ENCODE data around the gene PDLIM7.
"Not testable (repeated sequence)": the region's sequence is repeated elsewhere in the genome, so short reads cannot be mapped to it uniquely, and the experiment has no call there.

The PDLIM7 gene

DNA sequence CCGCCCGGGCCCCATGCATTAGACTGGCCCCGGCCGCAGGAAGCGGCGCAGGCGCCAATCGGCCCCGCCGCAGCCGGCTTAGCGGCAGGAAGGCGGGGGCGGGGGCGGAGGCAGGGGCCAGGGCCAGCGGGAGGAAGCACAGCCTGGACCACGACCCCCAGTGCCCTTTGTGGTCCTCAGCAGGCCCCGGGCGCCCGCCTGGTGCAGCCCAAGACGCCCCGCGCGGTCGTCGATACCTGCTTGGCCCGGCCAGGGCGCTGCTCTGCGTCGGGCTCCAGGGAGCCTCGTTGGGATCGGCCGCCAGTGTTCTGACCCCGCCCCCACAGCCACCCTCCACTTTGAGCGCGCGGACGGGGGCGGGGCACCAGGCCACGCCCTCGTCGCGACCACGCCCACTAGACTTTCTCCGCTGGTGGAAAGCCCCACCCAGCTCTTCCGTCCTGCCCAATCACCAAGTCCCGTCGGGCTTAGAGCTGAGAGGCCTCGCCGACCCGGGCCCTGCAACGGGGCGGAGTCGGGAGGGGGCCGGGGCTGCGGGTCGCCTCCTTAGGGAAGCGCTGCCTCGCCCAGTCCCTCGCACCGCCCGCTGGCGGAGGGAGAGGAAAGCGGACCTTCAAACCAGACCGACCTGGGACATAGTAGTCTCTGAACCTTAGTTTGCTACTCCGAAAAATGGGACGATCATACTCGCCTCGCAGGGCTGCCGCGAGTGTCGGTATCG is at the start of gene PDLIM7:
PDLIM7 (minus strand) TSS at position 313 of the 721 bp plus-strand sequence. CDS start 1,092 bp downstream, outside the sequence.
- DNase-seq, result peak; percentile 99

- no peak for DNase-seq
Observed at GRCh38 chr5:177546258-177546741, 48.9 kb upstream of the PDLIM7 start.

- no peak for DNase-seq
Observed at GRCh38 chr5:177545487-177546257, 48.3 kb upstream of the PDLIM7 start.

DNA sequence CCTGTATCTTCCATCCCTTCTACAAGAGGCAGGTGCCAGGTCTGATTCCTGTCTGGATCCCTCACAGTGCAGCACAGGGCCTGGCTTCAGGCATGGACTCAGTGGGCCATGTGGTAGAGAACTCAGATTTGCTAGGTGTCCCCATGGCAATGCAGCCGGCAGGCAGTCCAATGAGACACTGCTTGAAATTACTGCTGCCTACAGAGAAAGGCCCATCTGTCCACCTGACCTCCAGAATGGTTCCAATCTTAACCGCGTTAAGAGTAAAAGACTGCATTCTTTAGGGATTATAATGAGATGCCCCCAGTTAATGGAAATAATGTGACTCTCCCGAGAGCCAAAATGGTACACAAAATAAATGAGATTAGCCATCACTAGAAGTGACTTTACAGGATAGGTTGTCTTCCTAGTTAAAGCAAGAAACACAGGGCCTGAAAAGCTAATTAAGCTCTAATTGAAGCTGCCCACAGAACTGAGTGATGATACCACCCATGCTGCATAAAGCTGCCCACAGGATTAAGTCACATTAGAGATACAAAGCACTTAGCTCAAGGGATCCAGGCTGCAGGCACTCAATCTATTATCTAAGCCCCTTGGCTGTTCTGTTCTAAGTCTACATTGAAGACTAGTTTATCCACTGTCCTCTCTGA is 45.5 kb upstream of the PDLIM7 start:
- no peak for DNase-seq

- no peak for DNase-seq
Observed at GRCh38 chr5:177540438-177540837, 43.0 kb upstream of the PDLIM7 start.

DNA sequence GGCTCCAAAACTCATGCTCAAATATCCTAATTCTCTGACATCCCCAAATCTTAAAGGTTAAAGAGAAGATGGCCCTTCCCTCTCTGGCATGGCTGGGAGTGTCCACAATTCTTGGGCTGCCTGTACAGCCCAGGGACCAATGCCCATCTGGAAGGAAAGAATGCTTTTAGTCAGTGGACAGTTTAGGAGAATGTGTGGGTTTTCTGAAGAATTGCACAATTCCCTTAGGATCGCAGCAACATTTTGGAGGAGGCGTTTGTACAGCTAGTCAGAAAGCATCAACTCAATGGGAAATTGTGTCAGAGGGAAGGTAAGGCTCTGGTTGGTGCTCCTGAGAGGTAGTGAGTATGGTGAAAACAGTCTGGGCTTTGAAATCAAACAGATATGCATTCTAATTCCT is 42.0 kb upstream of the PDLIM7 start:
- DNase-seq, result no peak

DNA sequence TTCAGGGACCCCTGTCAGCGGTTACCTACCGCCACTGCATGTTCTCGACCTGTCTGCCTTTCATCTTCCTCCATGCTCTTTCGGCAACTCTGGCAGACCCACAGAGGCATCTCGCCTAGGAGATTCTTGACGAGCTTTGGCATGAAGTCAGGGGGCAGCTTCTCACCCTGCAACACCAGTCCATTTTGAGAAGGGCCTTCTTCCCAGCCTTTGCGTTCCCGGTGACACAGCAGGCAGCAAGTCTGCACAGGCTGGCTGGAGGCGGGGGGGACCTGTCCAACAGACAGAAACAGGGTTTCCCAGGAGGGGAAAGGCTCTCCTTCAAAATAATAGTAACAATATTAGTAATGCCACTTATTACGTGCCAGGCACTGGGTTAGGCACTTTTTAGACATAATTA is 41.5 kb upstream of the PDLIM7 start:
- no peak for DNase-seq

DNA sequence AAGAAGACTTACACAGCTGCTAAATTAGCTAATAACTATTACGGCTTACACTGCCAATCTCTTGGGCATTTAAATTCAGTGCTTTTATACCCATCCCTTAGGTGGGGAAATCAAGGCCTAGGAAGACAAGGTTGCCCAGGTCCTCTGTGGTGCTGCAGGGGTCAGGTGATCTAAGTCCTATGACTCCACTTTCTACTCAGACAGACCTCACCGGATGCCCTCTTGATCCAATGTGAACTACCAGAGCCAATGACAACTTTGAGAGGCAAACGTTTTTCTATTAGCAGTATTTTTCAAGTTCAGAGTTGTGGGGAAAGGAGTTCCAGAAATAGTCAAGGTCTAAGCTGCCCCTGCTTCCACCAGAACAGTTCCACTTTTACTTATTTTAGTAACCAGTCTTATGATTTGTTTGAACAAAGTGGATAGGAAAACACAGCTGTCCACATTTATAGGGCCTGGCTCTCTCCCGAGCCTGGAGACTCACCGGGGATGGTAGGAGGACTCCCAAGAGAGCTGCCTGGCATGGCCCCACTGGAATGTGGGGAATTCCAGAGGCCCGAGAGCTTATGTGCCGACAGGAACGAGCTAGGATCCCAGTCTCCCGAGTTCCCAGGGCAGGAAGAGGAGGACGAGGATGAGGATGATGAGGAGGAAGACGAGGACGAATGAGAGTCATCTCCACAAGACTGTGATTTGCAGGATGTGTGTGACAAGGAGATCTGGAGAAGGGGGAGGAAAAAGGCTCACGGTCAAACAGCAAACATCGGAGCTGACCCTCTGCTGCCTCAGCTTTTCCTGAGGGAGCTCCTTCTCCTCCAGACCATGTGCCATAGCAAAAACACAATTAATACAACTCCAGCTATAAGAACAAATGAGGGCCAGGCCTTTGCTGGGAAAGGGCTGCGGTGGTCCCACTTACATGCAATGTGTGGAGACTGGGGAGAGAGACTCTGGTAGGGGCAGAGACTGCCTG is 40.3 kb upstream of the PDLIM7 start:
- DNase-seq, result no peak

DNA sequence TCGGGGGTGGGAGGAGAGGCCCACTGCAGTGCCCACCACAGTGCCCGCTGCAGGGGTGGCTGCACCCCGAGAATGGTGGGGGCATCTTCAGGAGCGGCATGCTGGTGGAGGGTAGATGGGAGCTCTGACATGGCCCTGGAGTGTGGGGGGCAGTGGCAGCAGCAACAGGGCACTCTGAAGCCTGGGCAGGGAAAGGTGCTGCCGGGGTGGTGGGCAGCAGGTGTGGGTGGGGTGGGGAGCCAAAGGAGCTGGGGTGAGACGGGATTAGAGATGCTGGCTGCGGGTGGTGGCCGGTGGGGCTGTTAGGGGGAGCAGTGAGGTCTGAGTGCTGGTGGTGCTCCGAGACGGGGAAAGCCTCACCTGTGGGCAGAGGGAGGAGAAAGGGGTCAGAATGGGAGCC is 39.0 kb upstream of the PDLIM7 start:
- DNase-seq, result no peak

- DNase-seq, result no peak
Observed at GRCh38 chr5:177535125-177535524, 37.7 kb upstream of the PDLIM7 start.

- not testable (repeated sequence) for DNase-seq
Observed at GRCh38 chr5:177534433-177534832, 37.0 kb upstream of the PDLIM7 start.

DNA sequence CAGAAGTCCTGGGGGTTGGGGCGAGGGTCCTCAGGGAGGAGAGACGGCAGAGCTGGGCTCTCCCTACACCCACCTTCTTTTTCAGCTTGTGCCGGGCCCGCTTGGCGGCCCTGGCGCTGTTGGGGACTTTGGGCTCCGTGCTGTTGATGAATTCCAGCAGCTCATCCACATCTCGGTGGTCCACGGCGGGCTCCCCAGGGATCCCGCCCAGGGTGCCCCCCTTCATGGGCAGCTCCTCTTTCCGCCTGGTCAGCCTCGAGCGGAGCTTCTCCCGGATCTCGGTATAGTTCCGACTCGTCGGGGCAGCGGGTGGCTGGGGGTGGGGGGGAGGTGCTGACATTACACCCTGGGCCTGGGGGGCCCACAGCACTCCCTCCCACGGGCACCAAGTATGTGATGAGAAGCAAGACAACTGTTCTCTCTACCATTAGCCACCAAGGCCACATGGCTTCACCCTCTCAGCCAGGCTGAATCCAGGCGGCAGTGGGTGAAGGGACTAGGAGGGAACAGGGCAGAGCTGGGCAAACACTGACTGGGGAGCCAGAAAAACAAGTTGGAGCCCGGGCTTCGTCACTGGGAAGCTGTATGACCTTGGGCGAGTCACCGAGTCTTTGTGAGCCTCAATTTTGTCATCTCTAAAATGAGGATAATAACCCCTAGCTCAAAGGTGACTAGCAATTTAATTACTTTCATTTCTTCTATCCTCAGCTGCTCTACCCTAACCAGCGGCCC is 34.0 kb upstream of the PDLIM7 start:
- no peak for DNase-seq

DNA sequence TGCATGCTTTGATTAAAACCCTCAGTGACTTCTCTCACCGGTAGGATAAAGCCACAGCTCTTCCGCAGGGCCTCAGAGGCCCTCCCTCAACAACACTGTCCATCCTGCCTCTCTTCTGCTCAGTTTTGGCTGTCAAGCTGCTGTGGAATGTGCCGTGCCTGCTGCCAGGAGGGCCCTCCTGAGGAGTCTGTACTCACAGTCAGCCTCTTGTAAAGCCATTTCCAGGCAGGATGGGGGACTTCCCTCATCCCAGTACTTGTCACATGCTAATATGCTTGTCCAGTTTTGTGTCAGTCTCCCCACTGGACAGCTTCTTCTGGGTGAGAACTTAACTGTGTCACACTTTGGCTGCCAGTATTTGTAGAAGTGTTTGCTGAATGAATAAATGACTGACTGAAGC is 33.2 kb upstream of the PDLIM7 start:
- no peak for DNase-seq

DNA sequence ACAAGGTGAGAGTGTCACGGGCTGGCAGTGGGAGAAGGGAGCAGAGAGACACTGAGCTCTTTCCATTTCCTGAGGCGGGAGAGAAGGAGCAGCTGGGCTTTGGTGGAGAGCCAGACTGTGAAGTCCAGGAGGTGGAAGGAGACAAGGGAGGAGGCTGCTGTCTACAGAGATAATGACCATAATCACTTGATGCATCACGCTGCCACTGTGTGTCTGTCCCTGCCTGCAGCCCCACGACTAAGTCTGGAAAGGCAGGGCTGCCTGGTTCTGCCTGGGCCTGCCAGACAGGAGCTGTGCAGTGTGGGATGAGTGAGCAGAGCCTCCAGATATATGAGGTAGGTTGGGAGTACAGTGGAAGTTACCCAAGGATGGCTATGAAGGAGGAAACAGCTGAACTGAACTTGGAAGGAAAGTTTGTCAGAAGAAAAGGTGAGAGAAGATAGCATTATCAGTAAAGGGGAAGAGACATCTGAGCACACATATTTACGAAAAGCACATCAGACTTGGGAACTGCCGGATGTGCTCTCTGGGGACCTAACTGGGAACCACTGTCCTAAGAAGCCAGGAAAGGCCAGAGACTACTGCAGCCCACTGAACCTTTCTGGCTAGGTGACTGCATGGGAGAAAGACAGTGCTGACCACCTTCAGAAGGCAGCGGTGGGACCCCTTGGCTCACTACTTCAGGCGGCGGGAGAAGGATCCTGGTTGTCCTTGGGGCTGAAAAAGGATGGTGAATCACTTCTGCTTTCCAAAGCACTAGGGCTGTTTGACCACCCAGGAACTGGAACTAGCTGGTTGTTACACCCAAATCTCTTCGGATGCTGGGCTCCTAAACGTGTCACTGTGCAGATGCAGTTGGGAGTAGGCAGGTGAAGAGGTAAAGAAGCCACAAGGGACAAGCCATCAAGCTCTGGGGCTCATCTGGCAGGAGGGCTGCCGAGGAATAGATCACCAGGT is 32.1 kb upstream of the PDLIM7 start:
- DNase-seq, result no peak

DNA sequence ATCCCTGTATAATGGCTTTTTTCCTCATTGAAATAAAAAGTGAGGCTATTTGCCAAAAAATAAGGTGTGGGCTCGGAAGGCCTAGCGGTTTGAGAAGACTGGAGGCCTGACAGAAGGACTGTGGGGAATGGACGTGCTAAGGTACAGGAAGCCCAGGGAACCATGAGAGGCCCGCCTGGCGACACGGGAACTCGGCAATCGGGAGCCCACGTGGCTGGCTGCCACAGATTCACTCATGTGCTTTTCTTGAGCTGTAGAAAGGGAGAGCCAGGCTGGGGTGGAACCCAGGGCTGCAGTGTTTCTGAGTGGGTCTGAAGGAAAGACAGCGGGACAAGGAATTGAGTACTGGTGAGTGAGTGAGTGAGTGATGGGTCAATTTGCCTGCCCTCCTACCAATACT is 31.2 kb upstream of the PDLIM7 start:
- no peak for DNase-seq

- no peak for DNase-seq
Observed at GRCh38 chr5:177527595-177527994, 30.2 kb upstream of the PDLIM7 start.

DNA sequence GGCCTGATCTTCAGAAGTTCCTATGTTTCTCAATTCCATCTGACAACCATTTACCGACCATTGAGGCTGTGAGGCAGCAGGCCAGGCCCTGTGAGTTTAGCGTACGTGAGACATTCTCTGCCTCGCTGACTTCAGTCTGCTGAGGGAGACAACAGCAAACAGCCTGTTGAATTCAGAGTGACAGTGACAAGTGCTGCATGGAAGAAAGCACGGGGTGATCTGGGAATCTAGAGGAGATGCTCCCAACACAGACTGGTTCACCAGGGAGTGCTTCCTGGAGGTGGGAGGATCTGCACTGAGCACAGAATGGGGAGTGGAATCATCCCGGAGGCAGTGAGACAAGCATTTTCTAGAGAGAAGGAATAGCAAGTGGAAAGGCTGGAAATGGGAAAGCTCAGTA is 29.4 kb upstream of the PDLIM7 start:
- no peak for DNase-seq

DNA sequence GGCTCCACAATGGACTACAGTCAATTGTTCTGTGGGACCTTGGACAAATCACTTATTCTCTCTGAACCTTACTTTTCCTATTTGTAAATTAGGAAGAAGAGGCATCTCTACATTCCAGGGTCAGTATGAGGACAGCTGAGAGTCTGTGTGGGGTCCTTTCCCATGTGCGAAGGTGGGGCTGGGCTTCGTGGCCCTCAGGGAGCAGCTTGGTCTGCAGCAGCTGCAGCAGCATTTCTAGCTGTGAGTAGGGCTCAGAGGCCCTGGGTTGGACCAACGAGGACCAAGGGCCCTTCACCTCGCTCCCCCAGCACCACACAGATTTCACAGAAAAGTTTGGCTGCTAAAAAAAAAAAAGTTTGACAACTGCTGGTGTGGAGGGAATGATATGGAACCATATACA is 28.8 kb upstream of the PDLIM7 start:
- no peak for DNase-seq

DNA sequence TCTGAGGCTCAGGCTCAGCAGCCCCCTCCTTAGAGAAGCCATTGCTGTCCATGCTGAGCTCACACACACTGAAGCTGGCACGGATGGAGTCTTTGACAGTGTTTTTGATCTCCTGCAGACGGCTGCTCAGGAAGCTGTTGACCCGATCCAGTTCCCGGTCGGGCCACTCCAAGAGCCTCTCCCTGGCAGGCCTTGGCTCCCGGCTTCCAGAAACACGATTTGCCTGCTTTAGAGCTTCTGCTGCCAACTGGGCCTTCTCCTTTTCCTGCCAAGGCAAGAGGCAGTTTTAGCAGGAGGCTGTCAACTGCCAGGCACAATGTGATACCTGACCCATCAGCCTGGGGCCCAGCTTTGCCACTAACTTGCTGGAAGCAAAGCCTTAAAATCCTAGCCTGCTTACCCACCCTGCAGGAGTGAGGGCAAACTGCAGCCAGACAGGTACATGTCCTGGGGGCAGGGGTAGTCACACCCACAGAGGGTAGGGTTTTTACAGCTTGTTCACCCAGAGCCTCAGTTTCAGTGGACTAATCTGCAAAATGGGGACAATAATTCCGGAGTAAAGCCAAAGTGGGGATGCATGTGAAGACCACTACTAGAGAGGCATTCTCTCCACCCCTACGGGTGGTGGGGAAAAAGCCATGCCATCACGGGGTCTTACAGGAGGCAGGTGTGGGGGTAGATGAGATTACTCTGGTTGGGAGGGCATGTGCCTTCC is 27.7 kb upstream of the PDLIM7 start:
- peak; percentile 46 for DNase-seq

- DNase-seq, result peak; percentile 47
Observed at GRCh38 chr5:177524539-177524900, 27.1 kb upstream of the PDLIM7 start.

Measured in activated CD8-positive, alpha-beta memory T cell treated with anti-CD3 and anti-CD28 coated beads, Interleukin-2, amount 50 U/mL, for 48 hours (primary cell).